ENCODE measurements around the gene TPI1. TPM values are rescaled to one million over a fixed set of nuclear protein-coding genes. Genes with fewer than 3 reads are reported as not detected.

TPI1 gene
- total RNA-seq, 1 donor from 2014 or later, result 2,208 TPM

GRCh38 chr12:6829536-6830220, 37.7 kb upstream of the TPI1 start:
- H3K4me3 ChIP-seq (ENCODE audit: low read depth, low read length), result peak overlapping the region; percentile 75
- TF ChIP-seq, protein P1, sequence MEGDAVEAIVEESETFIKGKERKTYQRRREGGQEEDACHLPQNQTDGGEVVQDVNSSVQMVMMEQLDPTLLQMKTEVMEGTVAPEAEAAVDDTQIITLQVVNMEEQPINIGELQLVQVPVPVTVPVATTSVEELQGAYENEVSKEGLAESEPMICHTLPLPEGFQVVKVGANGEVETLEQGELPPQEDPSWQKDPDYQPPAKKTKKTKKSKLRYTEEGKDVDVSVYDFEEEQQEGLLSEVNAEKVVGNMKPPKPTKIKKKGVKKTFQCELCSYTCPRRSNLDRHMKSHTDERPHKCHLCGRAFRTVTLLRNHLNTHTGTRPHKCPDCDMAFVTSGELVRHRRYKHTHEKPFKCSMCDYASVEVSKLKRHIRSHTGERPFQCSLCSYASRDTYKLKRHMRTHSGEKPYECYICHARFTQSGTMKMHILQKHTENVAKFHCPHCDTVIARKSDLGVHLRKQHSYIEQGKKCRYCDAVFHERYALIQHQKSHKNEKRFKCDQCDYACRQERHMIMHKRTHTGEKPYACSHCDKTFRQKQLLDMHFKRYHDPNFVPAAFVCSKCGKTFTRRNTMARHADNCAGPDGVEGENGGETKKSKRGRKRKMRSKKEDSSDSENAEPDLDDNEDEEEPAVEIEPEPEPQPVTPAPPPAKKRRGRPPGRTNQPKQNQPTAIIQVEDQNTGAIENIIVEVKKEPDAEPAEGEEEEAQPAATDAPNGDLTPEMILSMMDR (conservative IDR thresholded peaks at IDR 0.05; ENCODE audit: low read depth, low read length), result peak; percentile 20
- DNase-seq (ENCODE audit: low read depth), result no peak

GRCh38 chr12:6830286-6830890, 36.9 kb upstream of the TPI1 start:
- H3K4me3 ChIP-seq (ENCODE audit: low read depth, low read length), result no peak overlapping the region
- DNase-seq (ENCODE audit: low read depth), result no peak
- TF ChIP-seq, protein P1 (conservative IDR thresholded peaks at IDR 0.05; ENCODE audit: low read depth, low read length), result no peak

GRCh38 chr12:6830999-6831398, 36.3 kb upstream of the TPI1 start:
- H3K4me3 ChIP-seq (ENCODE audit: low read depth, low read length), result no peak overlapping the region
- no peak for DNase-seq (ENCODE audit: low read depth)
- TF ChIP-seq, protein P1 (conservative IDR thresholded peaks at IDR 0.05; ENCODE audit: low read depth, low read length), result no peak

DNA sequence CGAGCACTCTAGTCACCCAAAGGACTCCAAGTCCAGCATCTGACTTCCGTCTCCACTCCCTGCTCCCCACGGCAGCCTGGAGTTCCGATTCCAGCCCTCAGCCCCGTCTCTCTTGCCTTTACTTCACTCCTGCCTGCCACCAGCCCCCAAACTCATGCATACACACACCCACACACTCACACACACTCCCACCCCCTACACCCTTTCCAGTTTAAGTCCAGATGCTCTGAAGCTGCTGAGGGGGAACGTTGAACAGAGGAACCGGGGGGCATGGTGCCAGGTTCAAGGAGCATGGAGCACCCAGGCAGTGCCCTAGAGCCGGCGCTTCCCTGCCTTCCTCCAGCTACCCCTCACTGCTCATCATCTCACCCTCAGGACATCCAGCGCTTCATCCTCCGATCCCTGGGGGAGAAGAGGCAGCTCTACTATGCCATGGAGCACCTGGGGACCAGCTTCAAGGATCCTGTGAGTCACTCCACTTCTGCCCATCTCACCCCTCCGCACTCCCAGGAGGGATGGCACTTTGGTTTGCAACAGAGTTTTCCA, 35.8 kb upstream of the TPI1 start:
- no peak overlapping the region for H3K4me3 ChIP-seq (ENCODE audit: low read depth, low read length)
- TF ChIP-seq, protein P1 (conservative IDR thresholded peaks at IDR 0.05; ENCODE audit: low read depth, low read length), result no peak
- DNase-seq (ENCODE audit: low read depth), result no peak

DNA sequence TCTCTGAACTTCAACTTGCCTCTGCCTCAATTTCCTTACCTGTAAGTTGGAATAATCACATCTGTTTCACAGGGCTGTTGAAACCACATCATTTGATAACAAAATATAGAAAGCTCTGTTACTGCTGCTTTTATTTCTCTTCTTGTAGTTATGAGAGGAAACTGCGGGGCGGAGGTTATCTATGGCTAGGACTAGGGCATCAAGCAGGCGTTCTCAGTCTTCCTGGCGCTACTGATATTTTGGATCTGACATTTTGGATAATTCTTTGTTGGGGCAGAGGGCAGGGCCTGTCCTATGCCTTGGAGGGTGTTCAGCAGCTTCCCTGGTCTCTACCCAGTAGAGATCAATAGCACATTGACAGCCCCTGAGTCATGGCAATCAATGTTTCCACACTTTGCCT, 35.2 kb upstream of the TPI1 start:
- TF ChIP-seq, protein P1 (conservative IDR thresholded peaks at IDR 0.05; ENCODE audit: low read depth, low read length), result no peak
- DNase-seq (ENCODE audit: low read depth), result no peak
- H3K4me3 ChIP-seq (ENCODE audit: low read depth, low read length), result no peak overlapping the region

- TF ChIP-seq, protein P1 (conservative IDR thresholded peaks at IDR 0.05; ENCODE audit: low read depth, low read length), result no peak
- no peak overlapping the region for H3K4me3 ChIP-seq (ENCODE audit: low read depth, low read length)
- DNase-seq (ENCODE audit: low read depth), result no peak
Measured at GRCh38 chr12:6833189-6833890, 34.0 kb upstream of the TPI1 start.
